H54 (cell line): ENCODE data around the gene RAB31.

Source experiments
- DNase-seq: peaks from one replicate; pipeline ENCODE4 v3.0.0; 2011; ENCODE audit warnings: low spot score, mixed read lengths; ENCODE audit not compliant: insufficient read length
- FAIRE-seq: peaks from 3 replicates; lab custom pipeline; 2011; peaks lifted over from hg19 to GRCh38; lab: Jason Lieb, UNC
- POLR2A ChIP-seq: IDR thresholded peaks from 2 replicates; pipeline ENCODE4 v1.6.1; 2011; ENCODE audit warnings: low read depth, mild to moderate bottlenecking, low read length

RAB31 gene

DNA sequence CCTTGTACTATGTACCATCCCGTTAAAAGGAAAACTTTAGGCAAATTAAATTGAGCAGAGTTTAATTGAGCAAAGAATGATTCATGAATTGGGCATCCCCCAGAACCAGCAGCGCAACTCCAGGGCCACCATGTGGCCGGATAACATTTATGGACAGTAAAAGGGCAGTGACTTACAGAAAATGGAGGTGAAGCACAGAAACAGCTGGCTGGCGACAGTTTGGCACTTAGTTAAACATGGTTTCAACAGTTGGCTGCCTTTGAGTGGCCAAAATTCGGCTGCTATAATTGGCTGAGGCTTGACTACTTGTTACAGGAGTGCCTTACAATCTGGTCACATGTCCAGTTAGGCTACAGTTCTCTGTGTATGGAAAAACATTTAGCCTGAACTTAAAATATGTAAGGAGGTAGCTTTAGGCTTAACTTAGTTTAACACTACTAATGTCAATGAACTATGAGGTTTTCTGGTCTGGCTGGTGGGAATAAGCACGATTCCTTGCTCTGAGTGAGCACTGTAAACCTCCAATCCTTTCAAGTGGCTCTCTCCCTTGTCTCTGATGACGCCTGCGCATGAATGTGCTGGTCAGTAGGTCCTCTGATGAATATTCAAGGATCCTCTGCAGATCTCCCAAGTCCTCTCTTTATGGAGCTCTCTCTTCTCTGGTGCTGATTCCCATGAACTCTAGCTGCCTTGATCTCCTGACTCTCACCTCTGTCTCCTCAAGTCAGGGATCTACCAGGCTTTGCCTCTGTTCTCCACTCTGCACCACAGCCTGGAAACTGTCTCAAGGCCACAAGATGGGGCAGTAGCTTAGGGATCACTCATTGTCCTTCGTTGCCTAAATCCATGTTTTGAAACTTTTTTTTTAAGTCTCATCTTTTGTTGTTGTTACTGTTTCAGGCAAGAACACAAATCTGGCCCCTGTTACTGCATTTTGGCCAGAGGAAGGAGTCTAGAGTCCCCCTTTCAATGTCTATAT, 24.4 kb upstream of the RAB31 start:
- TF ChIP-seq POLR2A = no peak
- FAIRE-seq = peak; percentile 91
- no peak for DNase-seq

DNA sequence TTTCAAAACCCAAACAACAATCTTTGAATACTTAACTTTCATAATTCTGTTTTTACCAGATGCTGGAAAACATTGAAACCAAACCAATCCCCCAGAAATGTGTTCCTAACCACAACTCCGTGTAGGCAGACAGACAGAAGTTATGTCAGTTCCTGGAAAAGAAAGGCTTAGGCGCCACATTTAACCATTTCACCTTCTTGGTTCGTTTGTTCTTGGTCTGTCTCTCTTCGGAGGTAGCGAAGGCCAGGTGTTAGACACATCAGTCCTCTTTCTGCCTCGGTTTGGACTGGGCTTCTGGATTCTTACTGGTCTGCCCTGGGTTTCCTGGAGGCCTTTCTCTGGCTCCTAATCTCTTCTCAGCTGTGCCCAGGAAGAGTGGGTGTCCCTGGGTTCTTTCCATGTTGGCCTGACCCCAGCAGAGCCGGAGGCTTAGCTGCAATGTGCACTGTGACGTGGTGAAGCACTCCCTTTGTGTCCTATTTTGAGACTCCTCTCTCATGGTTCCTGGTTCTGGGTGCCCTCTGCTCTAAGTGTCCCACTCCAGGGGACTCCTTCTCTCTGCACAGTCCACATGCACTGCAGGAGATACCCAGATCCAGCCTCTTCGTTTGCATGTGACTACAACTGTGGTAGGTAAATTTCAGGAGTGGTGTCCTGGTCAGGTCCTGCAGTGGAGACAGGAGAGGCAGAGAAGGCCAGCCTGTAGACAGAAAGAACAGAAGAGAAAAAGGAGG, 23.1 kb upstream of the RAB31 start:
- no peak for FAIRE-seq
- no peak for DNase-seq
- no peak for TF ChIP-seq POLR2A

DNA sequence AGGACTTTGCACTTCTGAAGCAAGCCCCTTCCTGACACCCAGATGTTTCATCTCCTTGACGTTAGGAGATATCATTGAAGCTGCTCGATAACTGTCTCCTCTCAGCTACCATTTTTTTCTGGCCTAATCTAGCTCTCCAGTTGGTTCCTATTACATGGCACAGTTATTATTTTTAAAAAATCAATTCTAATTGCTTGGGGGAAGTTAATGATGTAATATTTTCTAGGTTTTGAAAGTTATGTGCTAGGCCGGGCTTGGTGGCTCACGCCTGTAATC, 22.5 kb upstream of the RAB31 start:
- DNase-seq = no peak
- TF ChIP-seq POLR2A = no peak
- FAIRE-seq = no peak

DNA sequence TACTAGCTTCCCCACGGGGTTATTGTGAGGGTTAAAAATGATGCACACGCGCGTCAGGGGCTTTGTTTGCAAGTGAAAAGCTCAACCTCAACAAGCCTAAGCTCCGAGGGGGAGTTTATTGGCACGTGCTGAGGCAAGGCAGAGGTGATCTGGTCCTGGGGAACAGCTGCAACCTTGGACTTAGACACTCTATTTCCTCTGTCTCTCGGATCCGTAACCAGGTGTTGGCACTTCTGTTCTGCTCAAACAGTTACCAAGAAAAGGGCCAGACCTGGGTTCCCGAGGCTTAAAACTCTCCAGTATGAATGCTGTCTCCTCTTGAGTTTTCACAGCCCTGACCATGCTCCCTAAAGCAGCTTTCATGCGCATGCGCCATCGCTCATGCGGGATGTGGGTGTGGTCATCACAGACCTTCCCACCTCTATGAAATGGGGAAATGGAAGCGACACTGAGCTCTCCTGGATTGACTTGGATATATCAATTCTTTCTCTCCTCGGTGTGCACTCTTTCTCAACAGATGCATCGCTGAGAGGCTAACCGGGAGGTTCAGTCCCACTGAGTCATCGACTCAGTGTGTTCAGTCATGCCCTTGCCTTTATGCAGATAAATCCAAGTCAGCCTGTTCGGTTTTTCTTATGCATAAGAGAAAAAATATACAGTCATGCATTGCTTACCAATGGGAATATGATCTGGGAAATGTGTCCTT, 19.9 kb upstream of the RAB31 start:
- no peak for DNase-seq
- no peak for TF ChIP-seq POLR2A
- no peak for FAIRE-seq

DNA sequence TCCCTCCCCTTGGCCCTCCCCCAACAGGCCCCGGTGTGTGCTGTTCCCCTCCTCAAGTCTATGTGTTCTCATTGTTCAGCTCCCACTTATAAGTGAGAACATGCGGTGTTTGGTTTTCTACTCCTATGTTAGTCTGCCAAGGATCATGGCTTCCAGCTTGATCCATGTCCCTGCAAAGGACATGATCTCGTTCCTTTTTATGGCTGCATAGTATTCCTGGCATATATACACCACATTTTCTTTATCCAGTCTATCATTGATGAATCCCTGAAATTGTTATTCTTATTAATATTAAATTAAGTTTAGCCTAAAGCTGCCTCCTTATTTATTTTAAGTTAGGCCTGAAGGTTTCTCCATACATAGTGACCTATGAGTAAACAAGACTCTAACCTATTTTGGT, 18.8 kb upstream of the RAB31 start:
- no peak for TF ChIP-seq POLR2A
- no peak for FAIRE-seq
- DNase-seq = no peak

DNA sequence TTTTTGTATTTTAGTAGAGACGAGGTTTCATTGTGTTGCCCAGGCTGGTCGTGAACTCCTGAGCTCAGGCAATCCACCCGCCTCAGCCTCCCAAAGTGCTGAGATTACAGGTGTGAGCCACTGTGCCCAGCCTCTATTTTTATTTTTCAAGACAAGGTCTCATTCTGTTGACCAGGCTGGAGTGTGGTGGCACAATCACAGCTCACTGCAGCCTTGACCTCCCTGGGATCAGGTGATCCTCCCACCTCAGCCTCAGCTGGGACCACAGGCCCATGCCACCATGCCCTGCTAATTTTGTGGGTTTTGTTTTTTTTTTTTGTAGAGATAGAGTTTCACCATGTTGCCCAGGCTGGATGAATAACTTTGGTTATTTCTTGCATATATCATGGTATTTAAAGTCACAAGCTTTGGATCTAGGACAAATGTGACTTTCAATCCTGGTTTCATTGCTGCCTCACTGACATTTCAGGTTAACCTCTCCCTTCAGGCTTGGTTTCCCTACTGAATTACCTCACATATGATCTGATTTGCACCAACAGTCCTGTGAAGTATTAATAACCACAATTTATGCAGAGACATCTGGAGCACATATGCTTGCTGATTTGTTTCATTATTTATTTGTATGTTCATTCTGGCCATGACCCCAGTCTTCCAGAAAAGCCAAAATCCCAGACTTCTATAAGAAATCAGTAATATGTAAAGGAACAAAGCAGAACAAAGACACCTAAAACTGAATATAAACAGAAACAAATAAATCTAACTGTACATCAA, 17.5 kb upstream of the RAB31 start:
- no peak for TF ChIP-seq POLR2A
- FAIRE-seq = no peak
- no peak for DNase-seq

DNA sequence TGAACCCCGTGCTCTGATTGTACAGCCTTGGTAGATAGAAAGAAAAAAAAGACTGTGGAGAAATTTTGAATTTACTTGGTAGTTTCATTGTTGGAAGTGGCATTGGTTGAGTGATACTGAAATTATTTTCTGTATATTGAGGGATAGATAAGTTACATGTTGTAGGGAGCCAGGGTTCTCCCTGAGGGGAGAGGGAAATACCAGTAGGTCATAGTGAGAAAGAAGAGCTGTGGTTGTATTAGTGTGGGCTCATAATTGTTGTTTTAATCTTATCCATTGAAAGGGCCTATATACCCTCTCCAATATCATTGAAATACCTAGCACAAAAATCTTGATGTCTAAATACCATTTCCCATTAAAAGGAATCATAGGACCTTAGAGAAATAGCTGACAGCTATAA, 16.9 kb upstream of the RAB31 start:
- DNase-seq (no peak), FAIRE-seq (no peak)
- no peak for TF ChIP-seq POLR2A

DNA sequence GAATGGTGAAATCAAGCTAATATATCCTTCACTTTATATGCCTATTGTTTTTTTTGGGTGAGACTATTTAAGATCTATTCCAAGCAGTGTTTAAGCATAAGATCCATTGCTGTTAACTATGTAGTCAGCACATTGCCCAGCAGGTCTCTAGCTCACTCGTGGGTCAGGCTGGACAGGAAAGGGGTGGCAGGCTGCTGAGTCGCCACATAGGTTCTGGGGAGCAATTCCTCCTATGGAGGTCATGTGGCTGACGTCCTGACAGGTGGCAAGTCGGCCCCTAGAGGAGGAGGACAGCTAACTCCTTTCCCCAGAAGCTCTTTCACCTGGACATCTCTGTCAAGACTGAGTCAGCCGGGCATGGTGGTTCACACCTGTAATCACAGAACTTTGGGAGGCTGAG, 13.9 kb upstream of the RAB31 start:
- TF ChIP-seq POLR2A = no peak
- no peak for FAIRE-seq
- DNase-seq = no peak

DNA sequence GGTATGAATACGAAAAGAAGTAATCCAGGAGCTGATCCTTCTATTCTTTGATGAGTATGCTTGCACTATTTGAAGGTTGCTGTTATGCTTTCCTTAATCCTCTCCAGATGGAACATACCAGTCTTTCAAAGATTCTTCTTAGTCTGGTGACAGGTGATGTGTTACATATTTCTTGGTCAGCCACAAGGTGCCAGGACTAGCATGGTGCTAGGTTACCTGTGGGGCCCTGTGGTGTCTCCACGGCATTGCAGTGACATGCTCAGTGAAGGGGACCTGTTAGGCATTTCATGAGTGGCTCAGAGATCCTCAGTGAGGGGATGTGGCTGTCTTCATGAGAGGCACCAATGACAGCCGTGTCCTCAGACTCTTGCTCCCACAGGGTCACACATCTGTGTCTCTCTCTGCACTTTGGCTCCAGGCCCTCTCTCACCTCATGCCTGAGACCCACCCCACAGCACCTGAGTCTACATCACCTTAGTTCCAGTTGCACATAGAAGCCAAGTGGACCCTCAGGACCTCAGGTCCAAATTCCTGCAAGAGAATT, 13.1 kb upstream of the RAB31 start:
- no peak for TF ChIP-seq POLR2A
- FAIRE-seq (no peak), DNase-seq (no peak)

DNA sequence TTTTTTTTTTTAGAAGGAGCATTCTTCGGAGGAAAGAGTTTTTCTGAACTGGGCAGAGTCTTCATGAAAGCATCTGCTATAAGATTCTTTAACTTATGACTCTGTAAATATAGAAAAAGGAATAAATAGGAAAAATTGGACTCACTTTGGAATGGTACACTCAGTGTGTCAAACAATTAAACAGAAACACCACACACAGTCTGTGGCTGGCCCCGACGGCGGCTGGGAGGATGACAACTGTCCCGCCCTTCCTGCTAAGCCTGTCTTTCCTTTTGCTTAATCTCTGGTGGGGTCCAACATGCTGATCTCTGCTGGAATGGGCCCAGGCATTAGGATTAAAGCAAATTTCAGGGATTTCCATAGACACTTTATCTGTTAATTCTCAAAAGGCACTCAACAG, 12.5 kb upstream of the RAB31 start:
- DNase-seq = no peak
- FAIRE-seq = no peak
- no peak for TF ChIP-seq POLR2A

DNA sequence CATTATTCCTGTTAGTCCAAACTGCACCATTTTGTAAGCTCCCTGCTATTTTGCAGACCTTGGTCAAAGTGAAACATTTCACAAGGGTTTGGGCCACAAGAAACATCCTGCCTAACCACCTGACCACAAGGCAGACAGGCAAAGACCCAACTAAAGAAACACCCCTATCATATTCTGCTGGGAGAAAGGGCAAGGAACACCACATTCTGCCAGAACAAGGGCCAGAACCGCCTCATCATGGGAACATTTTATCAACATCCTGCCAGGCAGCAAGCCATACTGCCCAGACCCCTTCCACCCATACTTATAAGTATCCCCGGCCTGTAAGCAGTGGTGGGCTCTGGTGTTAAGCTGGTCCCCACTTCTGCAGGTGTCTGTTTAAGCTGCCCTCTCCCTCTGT, 12.0 kb upstream of the RAB31 start:
- FAIRE-seq (no peak), DNase-seq (no peak)
- TF ChIP-seq POLR2A = no peak

DNA sequence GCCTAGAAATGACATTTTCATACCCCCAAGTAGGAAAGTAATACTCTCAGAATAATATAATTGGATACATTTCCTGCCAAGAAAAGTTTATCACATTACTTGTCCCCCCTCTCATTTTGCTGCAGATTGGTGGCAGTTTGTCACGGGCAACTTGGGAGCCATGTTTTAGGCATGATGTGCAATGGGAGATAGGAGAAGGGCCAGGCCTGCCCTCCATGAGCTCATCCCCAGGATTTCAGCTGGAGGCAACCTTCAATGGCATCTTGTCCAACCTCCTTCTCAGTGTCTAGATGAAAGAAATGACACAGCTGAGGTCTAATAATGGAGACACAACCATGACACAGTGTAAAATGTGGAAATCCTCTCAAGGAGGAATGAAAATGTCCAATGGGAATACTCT, 11.4 kb upstream of the RAB31 start:
- FAIRE-seq = no peak
- no peak for TF ChIP-seq POLR2A
- DNase-seq = no peak

DNA sequence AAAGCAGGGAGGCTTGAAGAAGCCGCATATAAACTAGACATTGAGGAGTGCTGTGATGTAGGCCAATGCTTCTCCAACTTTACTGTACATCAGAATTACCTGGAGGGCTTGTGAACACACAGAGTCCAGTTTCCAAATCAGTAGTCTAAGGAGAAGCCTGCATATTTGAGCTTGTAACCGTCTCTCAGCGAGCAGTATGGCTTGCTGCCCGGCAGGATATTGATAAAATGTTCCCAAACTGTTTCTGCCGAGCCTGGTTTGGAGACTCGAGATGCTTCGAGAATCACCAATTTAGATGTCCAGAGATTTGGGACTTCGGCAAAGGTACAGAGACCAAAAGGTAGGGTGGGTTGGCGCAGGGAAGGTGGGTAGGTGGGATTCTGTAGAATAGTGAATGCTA, 11.0 kb upstream of the RAB31 start:
- no peak for FAIRE-seq
- TF ChIP-seq POLR2A = no peak
- no peak for DNase-seq
